HL-60 (cell line): ENCODE measurements around the gene FOXP1.

ENCODE experiments used
- POLR2AphosphoS5 ChIP-seq: IDR thresholded peaks from 2 replicates; pipeline ENCODE4 v1.6.1; 2012; ENCODE audit warnings: low read depth
- TF ChIP-seq, protein P1 (sequence below): IDR thresholded peaks from one replicate; pipeline ENCODE4 v1.5.1; 2011; ENCODE audit warnings: low read length, control low read depth, inconsistent platforms; ENCODE audit not compliant: insufficient read depth

DNA sequence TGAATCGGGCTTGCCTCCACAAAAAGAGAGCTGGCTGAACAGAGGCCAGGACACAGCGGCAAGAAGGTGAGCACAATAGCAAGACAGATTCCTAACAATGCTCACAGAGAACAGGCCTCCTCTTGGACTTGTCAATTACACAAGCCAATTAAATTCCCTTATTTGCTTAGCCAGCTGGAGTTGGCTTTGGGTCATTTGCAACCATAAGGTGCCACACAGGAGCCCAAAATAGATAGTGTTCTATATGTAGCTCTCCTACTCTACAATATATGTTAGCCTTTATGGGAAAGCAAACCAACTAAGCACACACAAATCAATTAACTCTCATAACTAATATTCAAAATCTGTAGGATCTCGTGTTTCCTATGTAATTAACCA, 335.6 kb downstream of the FOXP1 start:
- TF ChIP-seq, protein P1, sequence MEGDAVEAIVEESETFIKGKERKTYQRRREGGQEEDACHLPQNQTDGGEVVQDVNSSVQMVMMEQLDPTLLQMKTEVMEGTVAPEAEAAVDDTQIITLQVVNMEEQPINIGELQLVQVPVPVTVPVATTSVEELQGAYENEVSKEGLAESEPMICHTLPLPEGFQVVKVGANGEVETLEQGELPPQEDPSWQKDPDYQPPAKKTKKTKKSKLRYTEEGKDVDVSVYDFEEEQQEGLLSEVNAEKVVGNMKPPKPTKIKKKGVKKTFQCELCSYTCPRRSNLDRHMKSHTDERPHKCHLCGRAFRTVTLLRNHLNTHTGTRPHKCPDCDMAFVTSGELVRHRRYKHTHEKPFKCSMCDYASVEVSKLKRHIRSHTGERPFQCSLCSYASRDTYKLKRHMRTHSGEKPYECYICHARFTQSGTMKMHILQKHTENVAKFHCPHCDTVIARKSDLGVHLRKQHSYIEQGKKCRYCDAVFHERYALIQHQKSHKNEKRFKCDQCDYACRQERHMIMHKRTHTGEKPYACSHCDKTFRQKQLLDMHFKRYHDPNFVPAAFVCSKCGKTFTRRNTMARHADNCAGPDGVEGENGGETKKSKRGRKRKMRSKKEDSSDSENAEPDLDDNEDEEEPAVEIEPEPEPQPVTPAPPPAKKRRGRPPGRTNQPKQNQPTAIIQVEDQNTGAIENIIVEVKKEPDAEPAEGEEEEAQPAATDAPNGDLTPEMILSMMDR, result no peak
- TF ChIP-seq POLR2AphosphoS5, result no peak
